IMR-90 (cell line): ENCODE data around the gene CEMIP2.

Source experiments
- BHLHE40 ChIP-seq: fragments of 150-350 bp; IDR thresholded peaks from 2 replicates; pipeline ENCODE4 v1.6.1; 2016; ENCODE audit warnings: mild to moderate bottlenecking, low read depth, low read length
- CEBPB ChIP-seq: IDR thresholded peaks from 2 replicates; pipeline ENCODE4 v1.6.1; 2012; ENCODE audit warnings: low read depth, low read length, improper control_type of control experiment
- FOS ChIP-seq: fragments of 150-350 bp; IDR thresholded peaks from 2 replicates; pipeline ENCODE4 v1.6.1; 2016; ENCODE audit warnings: low read depth, low read length
- MXI1 ChIP-seq: IDR thresholded peaks from 2 replicates; pipeline ENCODE4 v1.6.1; 2012; ENCODE audit warnings: low read depth, mild to moderate bottlenecking, low read length, moderate library complexity, borderline replicate concordance
- POLR2A ChIP-seq: IDR thresholded peaks from 2 replicates; pipeline ENCODE4 v1.6.1; 2012; ENCODE audit warnings: mild to moderate bottlenecking, low read depth, low read length
- RAD21 ChIP-seq: IDR thresholded peaks from 2 replicates; pipeline ENCODE4 v1.6.1; 2012; ENCODE audit warnings: low read length, improper control_type of control experiment
- RFX5 ChIP-seq: IDR thresholded peaks from 2 replicates; pipeline ENCODE4 v1.8.0; 2012; ENCODE audit warnings: low read depth, mild to moderate bottlenecking, low read length, moderate library complexity
- SMC3 ChIP-seq: fragments of 150-350 bp; IDR thresholded peaks from 2 replicates; pipeline ENCODE4 v1.6.1; 2016; ENCODE audit warnings: low read depth, mild to moderate bottlenecking, antibody characterized with exemption, low read length, moderate library complexity
- TF ChIP-seq, protein P1 (sequence below): conservative IDR thresholded peaks from 2 replicates; pipeline ENCODE4 v1.5.1; 2012; ENCODE audit warnings: mild to moderate bottlenecking, low read depth, low read length, improper control_type of control experiment
- TF ChIP-seq, protein P2 (sequence below): fragments of 150-350 bp; IDR thresholded peaks from 2 replicates; pipeline ENCODE4 v1.6.1; 2017; ENCODE audit warnings: mild to moderate bottlenecking, antibody characterized with exemption, low read length, low read depth
- TF ChIP-seq, protein P3 (sequence below): fragments of 150-350 bp; IDR thresholded peaks from 2 replicates; pipeline ENCODE4 v1.6.1; 2016; ENCODE audit warnings: low read depth, mild to moderate bottlenecking, low read length, moderate library complexity, borderline replicate concordance

DNA sequence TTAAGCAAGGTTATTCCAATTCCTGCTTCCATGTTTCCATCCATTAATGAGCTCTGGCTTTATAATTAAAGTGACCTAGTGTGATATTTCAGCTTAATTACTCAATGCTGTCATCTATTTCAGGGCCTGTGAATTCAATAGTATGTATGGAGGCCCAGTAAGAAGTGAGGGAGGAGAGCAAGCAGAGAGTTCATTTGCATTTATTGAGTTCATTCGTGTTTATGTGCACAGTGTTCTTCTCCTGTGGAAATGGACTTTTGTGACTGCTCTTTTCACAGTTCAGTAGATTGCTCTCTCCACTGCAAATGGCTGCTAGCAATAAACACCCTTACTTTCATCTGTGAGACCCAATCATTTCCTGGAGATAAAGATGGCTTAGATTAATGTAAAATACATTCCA is 130.9 kb downstream of the CEMIP2 start:
- TF ChIP-seq POLR2A (no peak), MXI1 (no peak), RAD21 (no peak), SMC3 (no peak), RFX5 (no peak), CEBPB (no peak), BHLHE40 (no peak), FOS (no peak)
- TF ChIP-seq, protein P1, sequence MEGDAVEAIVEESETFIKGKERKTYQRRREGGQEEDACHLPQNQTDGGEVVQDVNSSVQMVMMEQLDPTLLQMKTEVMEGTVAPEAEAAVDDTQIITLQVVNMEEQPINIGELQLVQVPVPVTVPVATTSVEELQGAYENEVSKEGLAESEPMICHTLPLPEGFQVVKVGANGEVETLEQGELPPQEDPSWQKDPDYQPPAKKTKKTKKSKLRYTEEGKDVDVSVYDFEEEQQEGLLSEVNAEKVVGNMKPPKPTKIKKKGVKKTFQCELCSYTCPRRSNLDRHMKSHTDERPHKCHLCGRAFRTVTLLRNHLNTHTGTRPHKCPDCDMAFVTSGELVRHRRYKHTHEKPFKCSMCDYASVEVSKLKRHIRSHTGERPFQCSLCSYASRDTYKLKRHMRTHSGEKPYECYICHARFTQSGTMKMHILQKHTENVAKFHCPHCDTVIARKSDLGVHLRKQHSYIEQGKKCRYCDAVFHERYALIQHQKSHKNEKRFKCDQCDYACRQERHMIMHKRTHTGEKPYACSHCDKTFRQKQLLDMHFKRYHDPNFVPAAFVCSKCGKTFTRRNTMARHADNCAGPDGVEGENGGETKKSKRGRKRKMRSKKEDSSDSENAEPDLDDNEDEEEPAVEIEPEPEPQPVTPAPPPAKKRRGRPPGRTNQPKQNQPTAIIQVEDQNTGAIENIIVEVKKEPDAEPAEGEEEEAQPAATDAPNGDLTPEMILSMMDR = no peak
- TF ChIP-seq, protein P2, sequence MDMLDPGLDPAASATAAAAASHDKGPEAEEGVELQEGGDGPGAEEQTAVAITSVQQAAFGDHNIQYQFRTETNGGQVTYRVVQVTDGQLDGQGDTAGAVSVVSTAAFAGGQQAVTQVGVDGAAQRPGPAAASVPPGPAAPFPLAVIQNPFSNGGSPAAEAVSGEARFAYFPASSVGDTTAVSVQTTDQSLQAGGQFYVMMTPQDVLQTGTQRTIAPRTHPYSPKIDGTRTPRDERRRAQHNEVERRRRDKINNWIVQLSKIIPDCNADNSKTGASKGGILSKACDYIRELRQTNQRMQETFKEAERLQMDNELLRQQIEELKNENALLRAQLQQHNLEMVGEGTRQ = no peak
- TF ChIP-seq, protein P3, sequence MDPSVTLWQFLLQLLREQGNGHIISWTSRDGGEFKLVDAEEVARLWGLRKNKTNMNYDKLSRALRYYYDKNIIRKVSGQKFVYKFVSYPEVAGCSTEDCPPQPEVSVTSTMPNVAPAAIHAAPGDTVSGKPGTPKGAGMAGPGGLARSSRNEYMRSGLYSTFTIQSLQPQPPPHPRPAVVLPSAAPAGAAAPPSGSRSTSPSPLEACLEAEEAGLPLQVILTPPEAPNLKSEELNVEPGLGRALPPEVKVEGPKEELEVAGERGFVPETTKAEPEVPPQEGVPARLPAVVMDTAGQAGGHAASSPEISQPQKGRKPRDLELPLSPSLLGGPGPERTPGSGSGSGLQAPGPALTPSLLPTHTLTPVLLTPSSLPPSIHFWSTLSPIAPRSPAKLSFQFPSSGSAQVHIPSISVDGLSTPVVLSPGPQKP = no peak
